Type B pancreatic cell (in vitro differentiated cells): ENCODE results near the gene INHBB. TPM values are rescaled to one million over a fixed set of nuclear protein-coding genes. Genes with fewer than 3 reads are reported as not detected.

Experiments
- DNase-seq: peaks from one replicate; pipeline ENCODE4 v3.0.0; 2021; ENCODE audit warnings: mixed read lengths; ENCODE audit not compliant: unreplicated experiment; ENCODE audit errors: extremely low spot score
- H3K27ac Mint-ChIP-seq: 2 replicates; pipeline ENCODE4 v1.8.0; 2021; ENCODE audit warnings: mild to moderate bottlenecking, mixed read lengths
- H3K27me3 Mint-ChIP-seq: 2 replicates; pipeline ENCODE4 v1.8.0; 2021; ENCODE audit warnings: mixed read lengths
- H3K36me3 Mint-ChIP-seq: 2 replicates; pipeline ENCODE4 v1.8.0; 2021; ENCODE audit warnings: mixed read lengths
- H3K4me1 Mint-ChIP-seq: one replicate; pipeline ENCODE4 v1.8.0; 2021; ENCODE audit warnings: mixed read lengths; ENCODE audit not compliant: unreplicated experiment
- H3K4me3 Mint-ChIP-seq: 2 replicates; pipeline ENCODE4 v1.8.0; 2021; ENCODE audit warnings: mild to moderate bottlenecking, mixed read lengths
- H3K9me3 Mint-ChIP-seq: 2 replicates; pipeline ENCODE4 v1.8.0; 2021; ENCODE audit warnings: mixed read lengths
- CTCF ChIP-seq: fragments of 200-600 bp; sonication (generic); conservative IDR thresholded peaks from 2 replicates; pipeline ENCODE4 v1.5.0; 2021; ENCODE audit warnings: antibody characterized with exemption, mild to moderate bottlenecking
- total RNA-seq: library from RNA; stranded (reverse); gene quantifications from 2 replicates; pipeline ENCODE4 v1.2.1, GENCODE V29; 2021; ENCODE audit warnings: low replicate concordance

The INHBB gene
- total RNA-seq, 1 donor from 2014 or later = 7.5 TPM

- TF ChIP-seq CTCF = no peak
- Mint-ChIP-seq H3K27me3 (peaks cover 12% of the 10 kb centered on the region), H3K27ac (no peak overlapping the region), H3K36me3 (no peaks in the 10 kb centered on the region), H3K4me3 (no peak overlapping the region), H3K4me1 (peaks cover 5% of the 10 kb centered on the region), H3K9me3 (no peaks in the 10 kb centered on the region)
- DNase-seq = no peak
Measured at GRCh38 chr2:120367649-120368048, 21.7 kb downstream of the INHBB start.

GRCh38 chr2:120368086-120368485 lies 22.1 kb downstream of the INHBB start:
- no peak for DNase-seq
- no peak overlapping the region for H3K27ac Mint-ChIP-seq
- no peaks in the 10 kb centered on the region for H3K9me3 Mint-ChIP-seq
- peaks cover 5% of the 10 kb centered on the region for H3K4me1 Mint-ChIP-seq
- TF ChIP-seq CTCF = no peak
- H3K4me3 Mint-ChIP-seq = no peak overlapping the region
- peaks cover 11% of the 10 kb centered on the region for H3K27me3 Mint-ChIP-seq
- no peaks in the 10 kb centered on the region for H3K36me3 Mint-ChIP-seq

- Mint-ChIP-seq H3K4me1 (peaks cover 5% of the 10 kb centered on the region), H3K9me3 (no peaks in the 10 kb centered on the region), H3K4me3 (no peak overlapping the region), H3K36me3 (no peaks in the 10 kb centered on the region), H3K27ac (no peak overlapping the region), H3K27me3 (peaks cover 11% of the 10 kb centered on the region)
- TF ChIP-seq CTCF = no peak
- no peak for DNase-seq
Measured at GRCh38 chr2:120369250-120369649, 23.3 kb downstream of the INHBB start.

- Mint-ChIP-seq H3K9me3 (no peaks in the 10 kb centered on the region), H3K27me3 (peaks cover 4% of the 10 kb centered on the region), H3K27ac (no peak overlapping the region), H3K4me1 (peaks cover 5% of the 10 kb centered on the region), H3K36me3 (no peaks in the 10 kb centered on the region), H3K4me3 (no peak overlapping the region)
- no peak for DNase-seq
- no peak for TF ChIP-seq CTCF
Measured at GRCh38 chr2:120371969-120372625, 26.2 kb downstream of the INHBB start.

- Mint-ChIP-seq H3K27ac (no peak overlapping the region), H3K9me3 (no peaks in the 10 kb centered on the region), H3K27me3 (peaks cover 8% of the 10 kb centered on the region), H3K36me3 (no peaks in the 10 kb centered on the region), H3K4me1 (peaks cover 4% of the 10 kb centered on the region), H3K4me3 (no peak overlapping the region)
- DNase-seq = no peak
- TF ChIP-seq CTCF = no peak
Measured at GRCh38 chr2:120372816-120373215, 26.9 kb downstream of the INHBB start.
